GM18873 (cell line): ENCODE data around the gene ZNF577.
"Not testable (repeated sequence)": the region's sequence is repeated elsewhere in the genome, so short reads cannot be mapped to it uniquely, and the experiment has no call there.

ENCODE experiments used
- ATAC-seq: cut with Tn5 transposase; IDR thresholded peaks from one replicate; pipeline ENCODE4 v1.9.1; 2021; ENCODE audit warnings: mild to moderate bottlenecking, moderate library complexity, moderate number of reproducible peaks; ENCODE audit not compliant: unreplicated experiment, low FRiP score

Gene ZNF577

GRCh38 chr19:51887522-51888498 lies at the start of gene ZNF577:
TSS of gene ZNF577 (minus strand) at chr19:51887951. CDS start at chr19:51880382, 7,569 bp downstream.
- ATAC-seq, result no peak

- ATAC-seq, result no peak
Measured at GRCh38 chr19:51931921-51932320, 44.2 kb upstream of the ZNF577 start.

- ATAC-seq, result no peak
Measured at GRCh38 chr19:51927859-51928258, 40.1 kb upstream of the ZNF577 start.

GRCh38 chr19:51926784-51927741 lies 39.3 kb upstream of the ZNF577 start, which contains the start of gene ZNF613:
TSS of gene ZNF613 (plus strand) at chr19:51927472. CDS start at chr19:51936221, 8,749 bp downstream.
- ATAC-seq, result peak; percentile 59

- ATAC-seq, result no peak
Measured at GRCh38 chr19:51926426-51926783, 38.7 kb upstream of the ZNF577 start.

DNA sequence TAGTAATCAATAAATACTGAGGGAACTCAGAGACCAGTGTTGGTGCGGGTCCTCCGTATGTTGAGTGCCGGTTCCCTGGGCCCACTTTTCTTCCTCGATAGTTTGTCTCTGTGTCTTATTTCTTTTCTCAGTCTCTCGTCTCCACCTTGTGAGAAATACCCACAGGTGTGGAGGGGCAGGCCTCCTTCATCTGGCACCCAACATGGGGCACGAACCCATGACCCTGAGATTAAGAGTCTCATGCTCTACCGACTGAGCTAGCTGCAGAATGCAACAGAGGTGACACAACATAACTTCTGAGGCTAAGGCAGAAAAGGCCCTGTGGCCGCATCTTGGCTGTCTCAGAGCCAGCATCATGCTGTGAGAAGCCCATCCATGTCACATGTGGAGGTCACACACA lies 34.2 kb upstream of the ZNF577 start:
- no peak for ATAC-seq

GRCh38 chr19:51919606-51920005 lies 31.9 kb upstream of the ZNF577 start:
- no peak for ATAC-seq

DNA sequence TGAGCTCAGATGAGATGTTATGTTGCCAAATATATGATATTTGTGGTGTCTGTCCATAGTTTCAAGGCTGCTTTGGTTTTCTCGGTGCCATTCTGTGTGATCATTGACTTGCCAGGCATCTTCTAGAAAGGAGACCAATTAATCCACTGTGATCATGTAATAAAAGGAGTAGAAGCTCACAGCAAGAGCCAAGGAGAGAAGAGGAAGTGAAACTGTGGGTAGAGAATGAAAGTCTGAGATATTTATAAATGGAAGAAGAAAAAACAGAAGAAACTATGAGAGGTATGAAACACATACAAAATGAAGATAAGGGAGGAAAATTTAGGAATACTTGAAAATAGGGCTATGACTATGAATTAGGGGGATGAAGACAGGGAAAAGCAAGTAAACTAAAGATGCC lies 28.4 kb upstream of the ZNF577 start:
- ATAC-seq, result no peak

DNA sequence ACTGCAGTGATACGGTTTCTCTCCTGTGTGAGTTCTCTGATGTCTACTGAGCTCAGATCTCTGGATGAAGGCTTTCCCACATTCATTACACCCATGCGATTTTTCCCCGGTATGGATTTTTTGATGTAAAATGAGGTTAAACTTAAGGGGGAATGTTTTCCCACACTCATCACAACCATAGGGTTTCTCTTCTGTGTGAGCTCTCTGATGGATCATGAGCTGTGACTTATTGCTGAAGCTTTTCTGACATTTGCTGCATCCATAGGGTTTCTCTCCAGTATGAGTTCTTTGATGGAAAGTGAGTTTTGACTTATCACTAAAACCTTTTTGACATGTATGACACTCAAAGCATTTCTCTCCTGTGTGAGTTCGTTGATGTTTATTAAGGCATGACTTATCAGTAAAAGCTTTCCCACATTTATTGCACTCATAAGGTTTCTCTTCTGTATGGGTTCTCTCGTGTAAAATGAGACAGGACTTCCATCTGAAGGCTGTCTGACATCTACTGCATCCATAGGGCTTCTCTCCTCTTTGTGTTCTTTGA lies 27.6 kb upstream of the ZNF577 start:
- no peak for ATAC-seq

DNA sequence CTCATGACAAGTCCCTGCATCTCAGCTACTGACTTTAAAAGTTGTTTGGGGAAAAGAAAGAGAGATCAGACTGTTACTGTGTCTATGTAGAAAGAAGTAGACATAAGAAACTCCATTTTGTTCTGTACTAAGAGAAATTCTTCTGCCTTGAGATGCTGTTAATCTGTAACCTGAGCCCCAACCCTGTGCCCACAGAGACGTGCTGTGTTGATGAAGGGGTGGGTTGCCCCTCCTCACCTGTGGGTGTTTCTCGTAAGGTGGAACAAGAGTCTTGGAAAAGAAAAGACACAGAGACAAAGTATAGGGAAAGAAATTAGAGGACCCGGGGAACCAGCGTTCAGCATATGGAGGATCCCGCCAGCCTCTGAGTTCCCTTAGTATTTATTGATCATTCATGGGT lies 20.2 kb upstream of the ZNF577 start:
- not testable (repeated sequence) for ATAC-seq

DNA sequence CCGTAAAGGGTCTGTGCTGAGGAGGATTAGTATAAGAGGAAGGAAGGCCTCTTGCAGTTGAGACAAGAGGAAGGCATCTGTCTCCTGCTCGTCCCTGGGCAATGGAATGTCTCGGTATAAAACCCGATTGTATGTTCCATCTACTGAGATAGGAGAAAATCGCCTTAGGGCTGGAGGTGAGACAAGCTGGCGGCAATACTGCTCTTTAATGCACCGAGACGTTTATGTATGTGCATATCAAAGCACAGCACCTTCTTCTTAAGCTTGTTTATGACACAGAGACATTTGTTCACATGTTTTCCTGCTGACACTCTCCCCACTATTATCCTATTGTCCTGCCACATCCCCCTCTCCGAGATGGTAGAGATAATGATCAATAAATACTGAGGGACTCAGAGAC lies 18.4 kb upstream of the ZNF577 start:
- ATAC-seq, result not testable (repeated sequence)

DNA sequence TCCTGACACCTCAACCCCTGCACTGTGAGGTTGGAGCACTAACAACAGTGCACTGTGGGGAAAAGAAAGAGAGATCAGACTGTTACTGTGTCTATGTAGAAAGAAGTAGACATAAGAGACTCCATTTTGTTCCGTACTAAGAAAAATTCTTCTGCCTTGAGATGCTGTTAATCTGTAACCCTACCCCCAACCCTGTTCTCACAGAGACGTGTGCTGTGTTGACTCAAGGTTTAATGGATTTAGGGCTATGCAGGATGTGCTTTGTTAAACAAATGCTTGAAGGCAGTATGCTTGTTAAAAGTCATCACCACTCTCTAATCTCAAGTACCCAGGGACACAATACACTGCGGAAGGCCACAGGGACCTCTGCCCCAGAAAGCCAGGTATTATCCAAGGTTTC lies 17.9 kb upstream of the ZNF577 start:
- ATAC-seq, result not testable (repeated sequence)

GRCh38 chr19:51905206-51905605 lies 17.5 kb upstream of the ZNF577 start:
- ATAC-seq, result no peak

GRCh38 chr19:51904331-51905165 lies 16.8 kb upstream of the ZNF577 start, which contains the start of gene ZNF649:
TSS of gene ZNF649 (minus strand) at chr19:51905017. CDS start at chr19:51900107, 4,910 bp downstream.
- ATAC-seq, result peak; percentile 66

- ATAC-seq, result no peak
Measured at GRCh38 chr19:51903192-51903591, 15.4 kb upstream of the ZNF577 start.

- no peak for ATAC-seq
Measured at GRCh38 chr19:51901860-51902259, 14.1 kb upstream of the ZNF577 start.

DNA sequence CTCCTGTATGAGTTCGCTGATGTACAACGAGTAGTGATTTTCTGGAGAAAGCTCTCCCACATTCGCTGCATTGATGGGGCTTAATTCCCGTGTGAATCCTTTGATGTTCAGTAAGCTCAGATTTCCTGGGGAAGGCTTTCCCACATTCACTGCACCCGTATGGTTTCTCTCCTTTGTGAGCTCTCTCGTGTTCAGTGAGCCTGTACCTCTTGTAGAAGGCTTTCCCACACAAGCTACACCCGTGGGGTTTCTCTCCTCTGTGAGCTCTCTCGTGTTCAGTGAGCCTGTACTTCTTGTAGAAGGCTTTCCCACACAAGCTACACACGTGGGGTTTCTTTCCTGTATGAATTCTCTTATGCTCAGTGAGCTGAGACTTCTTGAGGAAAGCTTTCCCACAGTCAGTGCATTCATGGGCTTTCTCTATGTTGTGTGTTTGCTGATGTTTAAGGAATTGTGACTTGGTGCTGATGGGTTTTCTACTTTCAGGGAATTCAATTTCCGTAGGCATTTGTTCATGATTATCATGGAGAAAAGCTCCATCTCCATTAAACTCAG lies 3.5 kb upstream of the ZNF577 start:
- no peak for ATAC-seq

- ATAC-seq, result no peak
Measured at GRCh38 chr19:51889934-51890333, 2.2 kb upstream of the ZNF577 start.

GRCh38 chr19:51884713-51885112 lies 3.0 kb downstream of the ZNF577 start:
- ATAC-seq, result no peak
